GM23248 (cell line): ENCODE results near the gene L3MBTL4.

Experiments used
- EZH2 ChIP-seq: fragments of 200-600 bp; sonication (generic); IDR thresholded peaks from 2 replicates; pipeline ENCODE4 v1.6.1; 2018; ENCODE audit warnings: antibody characterized with exemption, mild to moderate bottlenecking; ENCODE audit not compliant: insufficient read depth, poor library complexity, severe bottlenecking
- EZH2phosphoT487 ChIP-seq: fragments of 200-600 bp; sonication (generic); IDR thresholded peaks from 2 replicates; pipeline ENCODE4 v1.6.1; 2018; ENCODE audit warnings: antibody characterized with exemption, moderate library complexity, mild to moderate bottlenecking, low read depth; ENCODE audit not compliant: insufficient read depth

DNA sequence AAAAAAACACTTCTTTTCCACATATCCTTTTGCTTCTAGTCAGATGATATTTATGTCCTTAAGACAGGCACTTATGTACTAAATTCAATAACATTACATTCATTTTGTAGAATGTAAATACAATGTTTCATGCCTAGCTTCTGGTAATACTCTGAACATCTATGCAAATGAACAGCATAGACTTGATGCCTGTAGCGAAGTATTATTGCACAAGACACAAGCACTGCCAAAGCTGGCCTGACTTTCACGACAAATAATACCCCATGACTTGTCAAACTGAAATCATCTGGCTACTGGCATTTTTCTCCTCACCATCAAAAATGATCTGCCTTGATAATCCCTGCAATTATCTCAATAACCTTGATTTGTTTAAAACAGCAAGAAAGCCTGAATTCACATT lies 101.3 kb downstream of the L3MBTL4 start:
- TF ChIP-seq EZH2 (no peak), EZH2phosphoT487 (no peak)
